ENCODE results near the gene RESP18.
A peak's percentile ranks its signal among the peaks of the same experiment; 100 is the strongest.
"Not testable (repeated sequence)": the region's sequence is repeated elsewhere in the genome, so short reads cannot be mapped to it uniquely, and the experiment has no call there.

The RESP18 gene

DNA sequence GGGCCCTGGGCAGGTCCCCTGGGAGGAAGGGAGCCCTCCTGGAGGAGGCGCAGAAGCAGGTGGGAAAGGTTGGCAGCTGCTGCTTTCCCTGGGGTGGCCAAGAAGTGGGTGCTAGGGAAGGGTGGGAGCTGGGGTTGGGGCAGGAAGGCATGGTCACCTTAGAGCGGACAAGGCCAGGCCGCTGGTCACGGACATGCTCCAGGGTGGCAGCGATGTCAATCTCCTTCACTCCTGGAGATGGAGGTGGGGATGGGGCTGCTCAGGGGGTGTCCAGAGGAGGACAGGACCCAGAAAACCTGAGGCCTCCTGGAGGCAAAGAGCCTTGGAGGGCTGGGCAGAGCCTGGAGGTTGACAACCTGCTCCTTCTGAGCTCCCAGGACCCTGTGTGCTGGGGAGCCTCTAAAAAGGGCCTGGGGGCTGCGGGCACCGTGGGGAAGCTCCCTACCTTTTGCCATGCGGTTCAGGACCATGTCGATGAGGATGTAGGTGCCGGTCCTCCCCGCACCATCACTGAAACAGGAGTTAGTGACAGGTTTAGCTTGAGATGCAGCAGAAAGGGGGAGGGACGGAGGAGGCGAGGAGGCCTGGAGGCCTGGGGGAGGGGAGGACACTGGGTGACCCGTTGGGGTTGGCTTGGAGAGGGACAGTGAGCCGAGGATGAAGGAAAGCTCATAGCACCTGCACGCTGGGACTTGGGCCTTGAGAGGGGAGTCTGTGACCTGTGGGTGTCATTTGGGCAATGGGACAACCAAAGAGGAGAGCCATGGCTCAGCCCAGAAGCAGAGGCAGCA is 42.0 kb downstream of the RESP18 start:
- DNase-seq = no peak

DNA sequence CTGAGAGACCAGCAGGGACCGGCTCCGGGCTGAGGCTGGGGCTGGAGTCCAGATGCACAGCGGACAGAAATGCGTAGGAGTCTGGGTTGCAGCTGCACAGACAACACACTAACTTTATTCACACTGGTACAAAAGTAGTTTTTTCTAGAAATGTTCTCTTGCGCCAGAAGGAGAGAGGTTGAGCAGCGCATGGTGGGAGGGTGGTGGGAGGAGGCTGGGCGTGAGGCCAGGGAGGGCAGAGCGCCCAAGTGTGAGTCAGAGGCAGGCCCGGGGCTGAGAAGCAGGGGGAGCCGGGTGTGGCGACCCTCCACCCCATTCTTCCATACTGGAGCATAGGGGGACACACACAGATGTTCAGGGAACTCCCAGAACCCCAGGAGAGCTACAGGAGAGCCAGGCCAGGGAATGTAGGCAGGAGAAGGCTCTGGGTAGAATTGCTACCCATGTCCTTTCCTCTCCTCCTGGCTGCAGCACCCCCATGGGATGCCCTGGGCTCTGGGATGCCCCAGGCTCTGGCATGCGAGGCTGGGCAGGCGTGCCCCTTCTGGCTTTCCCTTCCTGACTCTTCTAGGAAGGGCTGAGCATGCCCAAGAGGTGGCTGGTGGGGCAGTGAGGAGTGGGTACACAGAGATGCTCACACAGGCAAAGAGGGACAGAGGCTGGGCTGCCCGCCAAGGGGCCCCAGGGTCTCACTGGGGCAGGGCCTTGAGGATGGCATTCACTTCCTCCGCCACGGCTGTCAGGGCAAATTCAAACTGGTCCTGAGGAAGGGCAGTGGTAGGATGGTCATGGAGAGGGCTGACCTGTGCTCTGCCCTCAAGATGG is 42.8 kb downstream of the RESP18 start:
- no peak for DNase-seq

- no peak for DNase-seq
These were observed 43.4 kb downstream of the RESP18 start for GRCh38 chr2:219289195-219289536.

GRCh38 chr2:219287580-219288265 is 44.8 kb downstream of the RESP18 start:
- no peak for DNase-seq

DNA sequence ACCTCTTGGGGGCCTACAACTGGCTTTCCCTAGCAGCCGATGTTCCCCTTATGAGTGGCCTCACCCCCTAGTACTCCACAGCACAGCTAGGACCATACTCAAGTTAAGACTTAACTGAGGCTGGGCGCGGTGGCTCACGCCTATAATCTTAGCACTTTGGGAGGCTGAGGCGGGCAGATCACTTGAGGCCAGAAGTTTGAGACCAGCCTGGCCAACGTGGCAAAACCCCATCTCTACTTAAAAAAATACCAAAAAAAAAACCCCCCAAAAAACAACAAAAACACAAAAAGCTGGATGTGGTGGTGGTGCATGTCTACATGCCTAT is 45.5 kb downstream of the RESP18 start:
- not testable (repeated sequence) for DNase-seq

DNA sequence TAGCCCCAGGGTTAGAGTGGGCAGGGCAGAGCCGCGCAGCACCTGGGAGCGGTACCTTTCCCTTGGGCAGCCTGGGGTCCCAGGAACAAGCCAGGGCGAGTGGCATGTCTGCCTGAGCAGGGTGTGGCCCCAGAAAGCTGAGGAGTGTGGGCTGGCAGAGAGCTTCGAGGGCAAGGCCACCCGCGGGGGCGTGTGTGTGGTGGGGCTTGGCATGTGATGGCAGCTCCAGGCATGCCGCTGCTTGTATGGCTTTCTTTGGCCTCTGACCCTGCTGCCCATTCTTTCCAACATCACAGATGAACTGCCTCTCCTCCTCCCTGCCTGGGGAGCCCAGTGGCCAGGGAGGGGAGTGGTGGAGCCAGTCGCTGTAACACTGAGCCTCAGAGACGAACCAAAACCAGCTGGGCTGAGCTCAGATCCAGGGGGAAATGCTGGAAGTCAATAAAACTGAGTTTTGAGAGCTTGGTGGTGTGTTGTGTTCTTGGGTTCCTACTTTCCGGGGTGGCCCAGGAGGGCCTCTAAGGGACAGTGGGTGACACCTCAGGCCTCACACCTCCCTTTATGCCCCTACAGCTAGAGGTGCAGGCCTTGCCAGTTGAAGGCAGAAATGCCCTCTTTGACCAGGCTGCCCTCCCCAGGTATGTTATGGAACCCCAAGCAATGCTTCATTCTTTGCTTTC is 46.0 kb downstream of the RESP18 start:
- no peak for DNase-seq

- DNase-seq = no peak
These were observed 46.6 kb downstream of the RESP18 start for GRCh38 chr2:219285894-219286425.

DNA sequence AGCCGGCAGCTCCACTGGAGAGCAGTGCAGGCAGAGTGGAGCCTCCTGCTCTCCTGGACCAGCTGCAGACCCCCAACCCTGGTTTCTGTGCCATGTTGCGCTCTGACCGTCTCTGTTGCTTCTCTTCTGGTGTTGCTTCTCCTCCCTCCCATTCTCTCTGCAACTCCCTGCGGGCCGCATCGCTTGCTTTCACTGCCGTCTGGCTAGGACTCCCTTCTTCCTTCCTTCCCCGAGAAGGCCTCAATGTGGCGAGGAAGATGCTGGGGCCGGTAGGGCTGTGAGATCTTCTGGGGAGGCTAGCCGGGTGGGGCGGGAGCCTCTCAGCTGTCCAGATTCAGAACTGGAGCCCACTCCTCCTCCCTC is 47.2 kb downstream of the RESP18 start:
- DNase-seq = no peak

- DNase-seq = no peak
These were observed 47.8 kb downstream of the RESP18 start for GRCh38 chr2:219284501-219285372.

GRCh38 chr2:219282943-219283581 is 49.5 kb downstream of the RESP18 start:
- no peak for DNase-seq

GRCh38 chr2:219282375-219282774 is 50.2 kb downstream of the RESP18 start:
- DNase-seq = no peak

DNA sequence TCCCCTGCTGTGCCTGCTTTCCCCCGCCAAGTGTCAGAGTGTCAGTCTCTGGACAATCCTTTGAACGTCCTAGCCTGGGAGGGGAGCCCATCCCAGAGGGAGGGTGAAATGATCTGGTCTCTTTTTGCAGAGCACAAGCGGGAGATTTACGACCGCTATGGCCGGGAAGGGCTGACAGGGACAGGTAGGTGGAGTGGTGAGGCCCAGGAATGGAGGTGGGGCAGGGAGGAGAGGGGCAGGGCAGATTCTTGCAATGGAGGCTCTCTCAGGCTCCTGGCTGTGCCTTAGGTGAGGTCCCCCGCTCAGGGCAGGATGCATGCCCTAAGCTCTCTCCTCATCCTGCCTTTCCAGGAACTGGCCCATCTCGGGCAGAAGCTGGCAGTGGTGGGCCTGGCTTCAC is 51.0 kb downstream of the RESP18 start:
- DNase-seq = no peak

DNA sequence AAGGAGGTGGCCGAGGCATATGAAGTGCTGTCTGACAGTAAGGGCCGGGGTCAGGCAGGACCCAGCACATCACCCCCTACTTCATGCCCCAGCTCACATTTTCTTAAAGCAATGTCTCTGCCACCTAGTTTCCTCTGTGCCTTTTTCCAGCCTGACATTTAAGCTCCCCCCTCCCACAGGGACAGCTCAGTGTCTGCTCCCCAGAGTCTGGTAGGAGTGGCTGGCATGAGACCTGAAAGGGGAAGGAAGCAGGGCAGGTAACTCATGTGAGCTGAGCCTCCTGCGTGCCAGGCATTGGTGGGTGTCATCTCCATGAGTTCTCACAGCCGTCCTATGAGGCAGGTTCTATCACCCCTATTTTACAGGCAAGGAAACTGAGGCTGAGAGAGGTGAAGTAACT is 51.9 kb downstream of the RESP18 start:
- DNase-seq = no peak

DNA sequence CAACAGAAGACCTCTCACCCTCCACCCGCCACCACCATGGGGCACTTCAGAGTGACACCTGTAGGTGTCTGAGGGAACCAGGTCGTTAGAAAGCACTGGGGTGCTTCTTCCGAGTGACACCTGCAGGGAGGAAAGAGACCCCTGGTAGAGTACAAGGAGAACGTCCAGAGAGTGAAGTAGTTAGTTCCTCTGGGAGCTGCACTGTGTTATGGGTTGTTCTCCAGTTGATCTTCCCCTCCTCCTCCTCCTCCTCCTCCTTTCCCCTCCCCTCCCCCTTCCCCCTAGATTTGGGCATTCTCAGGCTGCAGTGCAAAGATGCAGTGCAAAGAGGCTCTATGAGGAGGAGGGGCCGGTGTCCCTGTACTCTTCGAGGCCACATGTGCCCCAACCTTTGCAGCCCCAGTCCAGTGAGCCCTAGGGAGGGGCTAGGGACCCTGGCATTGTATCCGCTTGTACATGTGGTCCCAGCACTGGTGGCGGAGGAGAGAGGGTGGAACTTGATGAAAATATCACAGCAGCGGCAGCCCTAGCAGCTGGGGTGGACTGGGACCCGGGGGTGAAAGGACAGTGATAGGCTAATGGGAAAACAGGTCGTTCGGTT is 52.5 kb downstream of the RESP18 start:
- no peak for DNase-seq

GRCh38 chr2:219279151-219279915 is 53.2 kb downstream of the RESP18 start, which contains the start of gene DNAJB2:
TSS of gene DNAJB2 (plus strand) at chr2:219279366. CDS start at chr2:219279834, 468 bp downstream.
- peak; percentile 95 for DNase-seq

GRCh38 chr2:219278655-219279150 is 53.8 kb downstream of the RESP18 start:
- DNase-seq = no peak

- peak; percentile 90 for DNase-seq
These were observed 54.6 kb downstream of the RESP18 start for GRCh38 chr2:219277703-219278654.

Data from retina (tissue), 1 donor.